SK-N-MC (cell line): ENCODE results near the gene CHIC2.
"Not testable (repeated sequence)": the region's sequence is repeated elsewhere in the genome, so short reads cannot be mapped to it uniquely, and the experiment has no call there.

Experiments used
- DNase-seq: peaks from one replicate; pipeline ENCODE4 v3.0.0-alpha.2; 2011; ENCODE audit warnings: low read depth, low spot score
- H3K27ac ChIP-seq: fragments of 200-600 bp; sonication (generic); 2 replicates; pipeline ENCODE4 v1.5.1; 2016; ENCODE audit warnings: mixed run types
- H3K36me3 ChIP-seq: fragments of 200-600 bp; sonication (generic); 2 replicates; pipeline ENCODE4 v1.6.1; 2017; ENCODE audit warnings: antibody characterized with exemption, low read length, mixed read lengths; ENCODE audit not compliant: insufficient read depth
- H3K4me3 ChIP-seq: fragments of 200-600 bp; sonication (generic); 2 replicates; pipeline ENCODE4 v1.5.1; 2016
- H3K9ac ChIP-seq: fragments of 200-600 bp; sonication (generic); 2 replicates; pipeline ENCODE4 v1.8.0; 2017; ENCODE audit warnings: mixed run types, mixed read lengths; ENCODE audit not compliant: insufficient read length
- H3K9me3 ChIP-seq: fragments of 200-600 bp; sonication (generic); 2 replicates; pipeline ENCODE4 v1.6.1; 2017; ENCODE audit warnings: low read depth, mild to moderate bottlenecking, antibody characterized with exemption, low read length, moderate library complexity, mixed read lengths
- EZH2 ChIP-seq: fragments of 200-600 bp; sonication (generic); IDR thresholded peaks from one replicate; pipeline ENCODE4 v1.6.1; 2017; ENCODE audit warnings: antibody characterized with exemption
- FOXP2 ChIP-seq: optimal IDR thresholded peaks from 2 replicates; pipeline ENCODE3; 2011; ENCODE audit warnings: mild to moderate bottlenecking, moderate library complexity; ENCODE audit not compliant: insufficient read depth; ENCODE audit errors: extremely low read length, control extremely low read depth
- POLR2AphosphoS5 ChIP-seq: IDR thresholded peaks from 2 replicates; pipeline ENCODE4 v1.6.1; 2012; ENCODE audit warnings: mild to moderate bottlenecking, low read depth, low read length, borderline replicate concordance

CHIC2 gene

DNA sequence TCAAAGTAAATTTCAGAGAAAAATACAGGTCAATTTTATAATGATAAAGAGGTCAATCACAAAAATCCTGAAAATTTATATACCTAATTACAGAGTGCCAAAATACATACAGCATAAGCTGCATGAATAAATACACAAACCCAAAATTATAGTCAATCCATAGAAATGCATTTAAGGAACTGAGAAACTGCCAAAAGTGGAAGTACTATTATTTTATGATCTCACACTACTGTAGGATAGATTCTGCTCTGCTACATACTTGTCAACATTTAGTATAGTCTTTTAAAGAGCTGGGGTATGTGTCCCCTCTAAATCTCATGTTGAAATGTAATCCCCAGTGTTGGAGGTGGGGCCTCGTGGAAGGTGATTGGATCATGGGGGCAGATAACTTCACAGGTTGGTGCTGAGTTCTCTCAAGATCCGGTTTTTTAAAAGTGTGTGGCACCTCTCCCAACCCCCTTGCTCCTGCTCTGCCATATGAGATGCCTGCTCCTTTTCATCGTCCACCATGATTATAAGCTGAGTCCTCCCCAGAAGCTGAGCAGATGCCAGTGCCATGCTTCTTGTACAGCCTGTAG lies 31.8 kb downstream of the CHIC2 start:
- Histone ChIP-seq H3K36me3 (no peaks in the 10 kb centered on the region), H3K27ac (no peak overlapping the region), H3K4me3 (no peak overlapping the region), H3K9me3 (no peaks in the 10 kb centered on the region), H3K9ac (no peak overlapping the region)
- DNase-seq: no peak
- TF ChIP-seq EZH2 (no peak), POLR2AphosphoS5 (no peak), FOXP2 (no peak)

DNA sequence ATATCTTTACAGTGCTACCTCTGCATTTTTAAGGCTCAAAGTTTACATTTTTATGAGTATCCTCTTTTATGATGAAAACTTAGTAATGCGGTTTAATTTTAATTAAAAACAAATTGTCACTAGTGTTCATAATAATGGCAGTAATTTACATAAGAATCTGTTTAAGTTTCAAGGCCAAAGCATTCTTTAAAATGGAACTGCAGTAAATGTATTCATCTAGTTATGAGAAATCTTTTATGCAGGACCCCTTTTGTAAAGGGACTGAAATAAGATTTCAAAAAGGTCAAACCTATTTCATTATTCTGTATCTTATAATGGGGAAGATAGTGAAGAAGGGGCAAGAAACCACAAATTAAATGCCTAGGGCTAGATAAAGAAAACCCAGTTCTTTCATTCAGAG lies 37.1 kb downstream of the CHIC2 start:
- Histone ChIP-seq H3K4me3 (no peak overlapping the region), H3K9ac (no peak overlapping the region), H3K9me3 (no peaks in the 10 kb centered on the region), H3K27ac (peak overlapping the region; percentile 44; the same call in 1 of the 2 replicates), H3K36me3 (no peaks in the 10 kb centered on the region)
- no peak for DNase-seq
- TF ChIP-seq FOXP2 (no peak), EZH2 (no peak)

DNA sequence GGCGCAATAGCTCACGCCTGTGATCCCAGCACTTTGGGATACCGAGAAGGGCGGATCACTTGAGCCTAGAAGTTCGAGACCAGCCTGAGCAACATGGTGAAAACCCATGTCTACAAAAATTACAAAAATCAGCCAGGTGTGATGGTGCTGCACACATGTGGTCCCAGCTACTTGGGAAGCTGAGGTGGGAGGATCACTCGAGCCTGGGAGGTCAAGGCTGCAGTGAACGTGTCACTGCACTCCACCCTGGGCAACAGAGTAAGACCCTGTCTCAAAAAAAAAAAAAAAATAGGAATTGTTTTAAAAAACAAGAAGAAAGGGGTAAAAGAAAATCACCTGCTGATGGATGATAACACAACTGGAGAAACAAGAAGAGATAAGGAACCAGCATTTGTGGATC lies 38.8 kb downstream of the CHIC2 start:
- no peak overlapping the region for H3K27ac ChIP-seq
- TF ChIP-seq POLR2AphosphoS5: no peak
- TF ChIP-seq FOXP2: no peak
- no peak for TF ChIP-seq EZH2
- no peak overlapping the region for H3K9ac ChIP-seq
- no peak overlapping the region for H3K4me3 ChIP-seq
- H3K9me3 ChIP-seq: no peaks in the 10 kb centered on the region
- DNase-seq: no peak
- no peaks in the 10 kb centered on the region for H3K36me3 ChIP-seq

DNA sequence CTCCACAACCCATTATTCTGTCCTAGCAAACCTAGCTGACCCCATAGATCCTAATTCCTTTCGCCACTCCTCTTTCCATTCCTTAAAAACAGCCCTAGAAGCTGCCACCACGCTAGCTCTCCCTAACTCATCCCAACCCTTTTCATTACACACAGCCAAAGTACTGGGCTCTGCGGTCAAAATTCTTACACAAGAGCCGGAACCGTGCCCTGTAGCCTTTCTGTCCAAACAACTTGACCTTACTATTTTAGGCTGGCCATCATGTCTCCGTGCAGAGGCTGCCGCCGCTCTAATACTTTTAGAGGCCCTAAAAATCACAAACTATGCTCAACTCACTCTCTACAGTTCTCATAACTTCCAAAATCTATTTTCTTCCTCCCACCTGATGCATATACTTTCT lies 41.4 kb downstream of the CHIC2 start:
- not testable (repeated sequence) for DNase-seq, H3K9me3 ChIP-seq, H3K36me3 ChIP-seq, H3K9ac ChIP-seq, H3K27ac ChIP-seq, H3K4me3 ChIP-seq

DNA sequence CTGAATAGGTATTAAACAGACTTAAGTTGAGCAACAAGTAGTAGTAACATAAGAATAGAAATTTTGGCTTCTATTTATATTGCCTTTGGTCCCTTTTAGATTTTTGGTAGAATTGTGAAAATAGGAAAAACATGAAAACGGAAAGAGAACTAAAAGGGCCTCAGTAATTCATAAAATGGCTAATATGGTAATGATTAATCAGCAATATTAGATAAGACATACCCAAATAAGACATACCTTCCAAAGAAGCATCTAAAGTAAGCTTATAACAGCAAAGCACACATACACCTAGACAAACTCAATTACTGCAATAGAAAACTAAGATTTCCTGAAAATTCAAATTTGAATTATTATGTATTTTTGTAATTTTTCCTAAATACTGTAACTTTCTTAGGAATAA lies 46.4 kb downstream of the CHIC2 start:
- H3K9me3 ChIP-seq: no peaks in the 10 kb centered on the region
- H3K36me3 ChIP-seq: no peaks in the 10 kb centered on the region
- H3K4me3 ChIP-seq: no peak overlapping the region
- TF ChIP-seq EZH2: no peak
- TF ChIP-seq FOXP2: no peak
- no peak for TF ChIP-seq POLR2AphosphoS5
- no peak overlapping the region for H3K27ac ChIP-seq
- DNase-seq: no peak
- H3K9ac ChIP-seq: no peak overlapping the region

DNA sequence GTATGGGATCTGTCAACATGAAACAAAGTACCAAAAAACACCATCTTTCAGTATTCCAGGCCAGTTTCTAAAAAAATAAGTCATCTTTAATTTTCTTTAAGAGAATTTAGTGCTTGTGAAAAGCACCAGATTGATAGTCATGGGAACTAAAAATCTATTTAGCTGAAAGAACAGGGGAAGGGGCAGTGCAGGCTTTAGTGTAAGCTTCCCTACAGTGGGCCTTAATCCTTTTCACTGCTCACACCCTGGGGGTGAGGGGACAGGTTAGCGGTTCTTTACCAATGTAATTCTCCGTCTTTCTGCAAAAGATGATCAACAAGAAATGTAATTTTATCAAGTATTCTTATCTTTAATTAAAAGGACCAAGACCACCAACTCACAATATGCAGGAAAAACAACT lies 47.1 kb downstream of the CHIC2 start:
- H3K9ac ChIP-seq: no peak overlapping the region
- TF ChIP-seq EZH2: no peak
- no peak for TF ChIP-seq POLR2AphosphoS5
- no peak for TF ChIP-seq FOXP2
- no peaks in the 10 kb centered on the region for H3K9me3 ChIP-seq
- no peak for DNase-seq
- H3K36me3 ChIP-seq: no peaks in the 10 kb centered on the region
- H3K27ac ChIP-seq: no peak overlapping the region
- H3K4me3 ChIP-seq: no peak overlapping the region

DNA sequence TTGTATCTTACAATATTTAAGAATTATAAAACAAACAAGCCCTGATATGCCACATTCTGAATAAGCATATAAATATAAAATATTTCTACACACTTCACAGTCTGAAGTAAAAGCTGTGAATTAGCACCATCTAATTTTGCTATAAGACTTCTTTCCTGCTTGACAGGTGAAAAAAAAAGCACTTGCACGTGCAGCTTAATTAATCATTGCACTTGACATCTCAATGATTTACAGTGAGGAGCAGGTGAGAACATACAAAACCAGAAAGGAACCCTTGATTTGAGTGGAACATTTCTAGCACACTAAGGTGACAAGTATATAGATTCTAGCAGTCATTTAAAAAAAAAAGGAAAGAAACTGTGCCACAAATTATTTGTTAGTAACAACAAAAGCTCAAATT lies 47.9 kb downstream of the CHIC2 start:
- DNase-seq: no peak
- no peak for TF ChIP-seq FOXP2
- no peak for TF ChIP-seq EZH2
- TF ChIP-seq POLR2AphosphoS5: no peak

DNA sequence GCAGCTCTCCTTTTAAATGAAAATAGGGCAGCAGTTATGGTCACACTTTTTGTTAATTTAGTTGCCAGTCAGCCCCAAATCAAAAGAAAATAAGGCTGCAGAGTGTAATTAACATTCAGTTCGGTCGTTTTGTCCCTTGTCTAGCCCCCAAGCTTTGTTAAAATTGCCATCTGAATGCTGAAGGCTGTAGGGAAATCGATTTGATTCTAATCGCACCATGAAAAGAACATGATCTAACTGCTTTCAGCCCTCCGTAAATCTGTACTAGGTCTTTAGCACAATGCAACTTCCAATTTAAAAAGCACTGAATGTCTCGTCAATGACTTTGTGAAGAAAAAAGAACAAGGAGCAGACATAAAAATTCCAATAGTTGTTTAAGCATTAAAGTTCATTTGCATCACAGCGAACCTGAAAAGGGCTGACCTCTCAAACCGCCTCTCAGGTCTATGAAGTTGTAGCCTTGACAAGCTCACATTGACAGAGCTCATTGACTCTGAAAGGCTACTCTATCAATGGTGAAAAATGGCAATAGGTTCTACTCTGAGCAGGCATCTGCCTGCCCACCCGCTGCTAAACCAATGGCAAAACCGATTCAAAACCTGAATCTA lies 48.9 kb downstream of the CHIC2 start:
- Histone ChIP-seq H3K9ac (no peak overlapping the region), H3K4me3 (no peak overlapping the region), H3K9me3 (no peaks in the 10 kb centered on the region), H3K36me3 (no peaks in the 10 kb centered on the region), H3K27ac (no peak overlapping the region)
- TF ChIP-seq EZH2 (no peak), POLR2AphosphoS5 (no peak), FOXP2 (no peak)
- no peak for DNase-seq

More for the DNA sequence above, 47.9 kb downstream of the CHIC2 start:
- Histone ChIP-seq H3K9me3 (no peaks in the 10 kb centered on the region), H3K4me3 (no peak overlapping the region), H3K9ac (no peak overlapping the region), H3K27ac (no peak overlapping the region), H3K36me3 (no peaks in the 10 kb centered on the region)

DNA sequence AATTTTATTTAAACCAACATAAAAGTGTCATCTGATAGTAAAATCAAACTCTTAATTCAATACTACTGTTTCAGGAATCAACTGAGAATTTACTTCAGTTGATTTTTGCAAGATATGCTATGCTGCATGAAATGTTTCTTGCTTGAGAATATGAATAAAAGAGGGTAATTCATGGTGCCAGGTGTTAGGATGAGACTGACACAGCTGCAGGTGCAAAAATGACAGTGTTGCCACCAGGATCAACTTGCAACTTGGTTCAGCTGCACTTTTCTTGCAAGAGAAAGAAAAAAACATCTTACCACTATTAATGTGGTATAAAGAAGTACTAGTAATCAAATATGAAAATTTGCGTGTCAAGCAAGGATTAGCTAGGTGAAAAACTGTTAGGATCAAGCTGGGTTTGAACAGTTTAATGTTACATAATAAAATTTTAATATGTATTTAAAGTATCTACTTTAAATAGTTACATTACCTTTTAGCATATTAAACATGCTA lies 49.7 kb downstream of the CHIC2 start:
- H3K4me3 ChIP-seq: no peak overlapping the region
- H3K36me3 ChIP-seq: no peaks in the 10 kb centered on the region
- H3K9me3 ChIP-seq: no peaks in the 10 kb centered on the region
- DNase-seq: no peak
- H3K27ac ChIP-seq: no peak overlapping the region
- TF ChIP-seq FOXP2 (no peak), EZH2 (no peak), POLR2AphosphoS5 (no peak)
- H3K9ac ChIP-seq: no peak overlapping the region
